Endothelial cell (in vitro differentiated cells): ENCODE measurements around the gene SF3A2. TPM values are rescaled to one million over a fixed set of nuclear protein-coding genes. Genes with fewer than 3 reads are reported as not detected.
"Not testable (repeated sequence)": the region's sequence is repeated elsewhere in the genome, so short reads cannot be mapped to it uniquely, and the experiment has no call there.

Source experiments
- DNase-seq: peaks from one replicate; pipeline ENCODE4 v3.0.0; 2021; ENCODE audit warnings: low spot score
- H3K27ac Mint-ChIP-seq: one replicate; pipeline ENCODE4 v1.8.0; 2021; ENCODE audit warnings: mixed read lengths, inconsistent platforms; ENCODE audit not compliant: unreplicated experiment
- H3K27me3 Mint-ChIP-seq: one replicate; pipeline ENCODE4 v1.8.0; 2021; ENCODE audit warnings: mild to moderate bottlenecking, moderate library complexity, mixed read lengths, inconsistent platforms; ENCODE audit not compliant: unreplicated experiment
- H3K36me3 Mint-ChIP-seq: one replicate; pipeline ENCODE4 v1.8.0; 2021; ENCODE audit warnings: mild to moderate bottlenecking, low read depth, mixed read lengths, inconsistent platforms; ENCODE audit not compliant: unreplicated experiment
- H3K4me1 Mint-ChIP-seq: one replicate; pipeline ENCODE4 v1.8.0; 2021; ENCODE audit warnings: mild to moderate bottlenecking, mixed read lengths, inconsistent platforms; ENCODE audit not compliant: unreplicated experiment
- H3K4me3 Mint-ChIP-seq: one replicate; pipeline ENCODE4 v1.8.0; 2021; ENCODE audit warnings: mild to moderate bottlenecking, mixed read lengths, inconsistent platforms; ENCODE audit not compliant: unreplicated experiment
- H3K9me3 Mint-ChIP-seq: one replicate; pipeline ENCODE4 v1.8.0; 2021; ENCODE audit warnings: mixed read lengths, inconsistent platforms; ENCODE audit not compliant: unreplicated experiment
- total RNA-seq: library from RNA; stranded (reverse); fragmentation: NEBNext Ultra II Directional; extraction: Animal tissue kit (Norgen Biotek cat#: 25700); gene quantifications from one replicate; pipeline ENCODE4 v1.2.1, GENCODE V29; 2021; ENCODE audit not compliant: unreplicated experiment
- TF ChIP-seq, protein P1 (sequence below): fragments of 200-600 bp; sonication (generic); IDR thresholded peaks from one replicate; pipeline ENCODE4 v1.5.0; 2021; ENCODE audit warnings: antibody characterized with exemption; ENCODE audit not compliant: unreplicated experiment

The SF3A2 gene
- total RNA-seq, 1 donor from 2014 or later, result 137 TPM

DNA sequence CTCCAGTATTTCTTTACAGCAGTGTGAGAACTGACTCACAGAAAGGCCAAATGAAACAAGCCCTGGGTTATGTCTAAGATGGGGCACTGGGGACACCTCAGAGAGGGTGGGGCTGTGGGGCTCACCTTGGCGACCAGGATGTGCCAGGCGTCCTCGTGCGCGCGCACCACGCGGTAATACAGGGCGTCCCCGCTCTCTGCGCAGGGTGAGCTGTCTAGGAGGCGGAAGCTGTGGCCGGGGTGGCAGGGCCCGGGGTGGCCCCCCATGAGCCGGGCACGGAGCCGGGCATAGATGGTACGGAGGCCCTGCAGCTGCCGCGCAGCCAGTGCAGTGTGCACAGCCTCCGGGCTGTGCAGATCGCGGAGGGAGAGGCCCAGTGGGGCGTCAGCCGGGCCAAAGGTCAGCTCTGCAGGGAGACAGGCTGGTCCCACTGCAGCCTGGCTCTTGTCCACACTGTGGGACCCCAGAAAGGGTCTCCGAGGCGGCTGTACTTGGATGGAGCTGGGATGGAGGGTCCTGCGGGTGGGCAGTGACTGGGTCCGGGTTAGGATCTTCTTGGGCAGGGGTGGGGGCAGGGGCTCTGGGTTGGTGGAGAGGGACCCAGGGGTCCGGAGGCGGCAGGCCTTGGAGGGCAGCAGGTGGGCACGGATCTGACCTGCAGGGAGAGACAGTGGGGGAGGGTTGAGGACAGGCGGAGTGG is 42.0 kb downstream of the SF3A2 start:
- Mint-ChIP-seq H3K27ac (no peak overlapping the region), H3K36me3 (peaks cover 9% of the 10 kb centered on the region), H3K27me3 (peaks cover 6% of the 10 kb centered on the region), H3K4me1 (peaks cover 12% of the 10 kb centered on the region), H3K9me3 (no peaks in the 10 kb centered on the region), H3K4me3 (no peak overlapping the region)
- DNase-seq, result no peak
- TF ChIP-seq, protein P1, sequence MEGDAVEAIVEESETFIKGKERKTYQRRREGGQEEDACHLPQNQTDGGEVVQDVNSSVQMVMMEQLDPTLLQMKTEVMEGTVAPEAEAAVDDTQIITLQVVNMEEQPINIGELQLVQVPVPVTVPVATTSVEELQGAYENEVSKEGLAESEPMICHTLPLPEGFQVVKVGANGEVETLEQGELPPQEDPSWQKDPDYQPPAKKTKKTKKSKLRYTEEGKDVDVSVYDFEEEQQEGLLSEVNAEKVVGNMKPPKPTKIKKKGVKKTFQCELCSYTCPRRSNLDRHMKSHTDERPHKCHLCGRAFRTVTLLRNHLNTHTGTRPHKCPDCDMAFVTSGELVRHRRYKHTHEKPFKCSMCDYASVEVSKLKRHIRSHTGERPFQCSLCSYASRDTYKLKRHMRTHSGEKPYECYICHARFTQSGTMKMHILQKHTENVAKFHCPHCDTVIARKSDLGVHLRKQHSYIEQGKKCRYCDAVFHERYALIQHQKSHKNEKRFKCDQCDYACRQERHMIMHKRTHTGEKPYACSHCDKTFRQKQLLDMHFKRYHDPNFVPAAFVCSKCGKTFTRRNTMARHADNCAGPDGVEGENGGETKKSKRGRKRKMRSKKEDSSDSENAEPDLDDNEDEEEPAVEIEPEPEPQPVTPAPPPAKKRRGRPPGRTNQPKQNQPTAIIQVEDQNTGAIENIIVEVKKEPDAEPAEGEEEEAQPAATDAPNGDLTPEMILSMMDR, result no peak

DNA sequence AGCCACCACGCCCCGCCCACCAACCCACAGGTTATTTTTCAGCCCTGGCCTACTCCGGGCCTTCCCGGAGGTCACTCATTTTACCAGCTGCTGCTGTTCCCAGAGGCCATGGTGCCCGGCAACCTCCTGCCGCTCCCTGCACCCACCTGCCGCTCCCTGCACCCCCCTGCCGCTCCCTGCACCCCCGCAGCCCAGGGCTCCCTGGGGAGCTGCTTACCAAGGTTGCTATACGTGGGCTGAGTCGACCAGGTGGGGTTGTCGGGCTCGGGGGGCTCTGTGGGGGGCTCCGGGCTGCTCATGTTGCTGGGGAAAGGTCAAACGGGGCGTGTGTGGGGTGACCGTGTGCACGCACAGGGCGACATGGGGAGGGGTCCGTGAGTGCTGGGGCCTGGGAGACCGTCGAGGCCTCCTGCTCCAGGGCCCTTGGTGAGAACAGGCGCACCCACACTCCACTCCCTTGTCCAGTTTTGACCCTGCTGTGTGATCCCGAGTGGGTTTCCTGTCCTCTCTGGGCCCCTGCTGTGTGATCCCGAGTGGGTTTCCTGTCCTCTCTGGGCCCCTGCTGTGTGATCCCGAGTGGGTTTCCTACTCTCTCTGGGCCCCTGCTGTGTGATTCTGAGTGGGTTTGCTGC is 44.1 kb downstream of the SF3A2 start:
- Mint-ChIP-seq H3K4me3 (no peak overlapping the region), H3K27ac (no peak overlapping the region), H3K27me3 (peaks cover 2% of the 10 kb centered on the region), H3K36me3 (peaks cover 6% of the 10 kb centered on the region), H3K9me3 (no peaks in the 10 kb centered on the region), H3K4me1 (peaks cover 5% of the 10 kb centered on the region)
- TF ChIP-seq, protein P1, result no peak
- no peak for DNase-seq

DNA sequence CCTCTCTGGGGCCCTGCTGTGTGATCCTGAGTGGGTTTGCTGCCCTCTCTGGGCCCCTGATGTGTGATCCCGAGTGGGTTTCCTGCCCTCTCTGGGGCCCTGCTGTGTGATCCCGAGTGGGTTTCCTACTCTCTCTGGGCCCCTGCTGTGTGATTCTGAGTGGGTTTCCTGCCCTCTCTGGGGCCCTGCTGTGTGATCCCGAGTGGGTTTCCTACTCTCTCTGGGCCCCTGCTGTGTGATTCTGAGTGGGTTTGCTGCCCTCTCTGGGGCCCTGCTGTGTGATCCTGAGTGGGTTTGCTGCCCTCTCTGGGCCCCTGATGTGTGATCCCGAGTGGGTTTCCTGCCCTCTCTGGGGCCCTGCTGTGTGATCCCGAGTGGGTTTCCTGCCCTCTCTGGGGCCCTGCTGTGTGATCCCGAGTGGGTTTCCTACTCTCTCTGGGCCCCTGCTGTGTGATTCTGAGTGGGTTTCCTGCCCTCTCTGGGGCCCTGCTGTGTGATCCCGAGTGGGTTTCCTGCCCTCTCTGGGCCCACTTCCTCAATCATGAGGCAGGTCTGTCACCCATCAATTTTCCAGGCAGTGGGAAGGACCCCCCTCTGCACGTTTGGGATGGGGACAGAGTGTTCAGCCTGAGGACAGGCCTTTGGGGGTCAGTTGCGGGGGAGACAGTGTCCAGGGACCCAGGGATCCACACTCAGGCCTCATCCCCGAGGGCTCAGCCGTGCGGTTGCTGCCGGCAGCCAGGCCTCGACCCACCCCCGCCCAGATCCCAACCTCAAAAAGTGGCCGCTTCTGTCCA is 44.8 kb downstream of the SF3A2 start:
- not testable (repeated sequence) for H3K27me3 Mint-ChIP-seq, H3K4me1 Mint-ChIP-seq, H3K9me3 Mint-ChIP-seq, DNase-seq, H3K27ac Mint-ChIP-seq, H3K36me3 Mint-ChIP-seq
- H3K4me3 Mint-ChIP-seq, result peak overlapping the region; percentile 56

DNA sequence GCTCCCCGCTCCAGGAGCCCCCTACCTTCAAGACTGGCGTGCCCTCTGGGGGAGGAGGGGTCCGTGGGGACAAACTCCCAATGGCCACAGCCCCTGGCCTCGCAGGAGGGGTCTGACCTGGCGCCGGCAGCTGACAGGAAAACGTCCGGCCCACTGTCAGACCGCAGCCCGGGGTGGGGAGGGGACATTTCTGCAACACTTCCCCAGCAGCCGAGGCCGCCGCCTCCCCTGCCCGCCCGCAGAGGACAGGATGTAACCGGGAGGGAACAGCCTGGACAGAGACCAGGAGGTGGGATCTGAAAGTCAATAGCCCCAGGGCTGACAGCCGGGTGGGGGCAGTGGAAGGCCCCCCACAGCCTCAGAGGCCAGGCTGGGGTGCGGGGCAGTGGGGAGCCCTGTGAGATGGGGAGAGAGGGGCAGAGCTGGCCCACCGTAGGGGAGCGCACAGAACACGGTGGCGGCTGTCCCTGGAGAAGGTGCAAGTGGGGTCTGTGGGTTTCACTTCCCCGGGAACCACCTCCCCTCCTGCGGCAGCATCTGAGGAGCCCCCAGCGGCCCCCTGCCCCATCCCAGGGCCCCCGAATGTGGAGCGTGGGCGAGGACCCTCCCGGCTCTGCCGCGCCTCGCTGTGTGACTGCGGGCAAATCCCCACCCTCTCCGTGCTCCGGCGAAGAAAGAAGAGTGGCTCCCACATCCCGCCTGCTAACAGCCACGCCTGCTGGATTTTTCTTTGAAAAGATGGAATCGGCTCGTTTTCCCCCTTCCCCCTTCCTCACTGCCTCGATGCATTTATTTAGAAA is 45.6 kb downstream of the SF3A2 start, which contains the start of gene PEAK3:
Gene PEAK3, minus strand, starts transcription at position 114 of the 800 bp plus-strand sequence. CDS start 1,244 bp downstream, outside the sequence.
- Mint-ChIP-seq H3K27ac (no peak within 1 kb of the TSS), H3K27me3 (peaks cover 2% of the 10 kb centered on the region), H3K4me1 (peaks cover 5% of the 10 kb centered on the region), H3K36me3 (peaks cover 2% of the 10 kb centered on the region), H3K9me3 (no peaks in the 10 kb centered on the region), H3K4me3 (peak within 1 kb of the TSS; percentile 82)
- TF ChIP-seq, protein P1, result no peak
- DNase-seq, result peak; percentile 73

DNA sequence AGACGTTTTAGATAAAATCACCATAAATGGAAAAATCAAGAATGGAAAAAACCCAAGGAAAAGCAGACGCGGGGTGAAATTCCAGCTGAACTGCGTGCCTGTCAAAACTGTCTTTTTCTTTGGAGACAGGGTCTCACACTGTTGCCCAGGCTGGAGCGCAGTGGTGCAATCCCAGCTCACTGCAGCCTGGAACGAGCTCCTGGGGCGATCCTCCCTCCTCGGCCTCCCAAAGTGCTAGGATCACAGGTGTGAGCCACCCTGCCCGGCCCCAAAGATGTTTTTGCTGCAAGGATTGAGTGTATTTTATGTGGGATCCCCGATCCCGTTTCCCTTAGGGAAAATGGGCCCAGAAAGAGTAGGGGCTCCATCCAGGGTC is 46.2 kb downstream of the SF3A2 start:
- Mint-ChIP-seq H3K4me3 (peak overlapping the region; percentile 82), H3K9me3 (no peaks in the 10 kb centered on the region), H3K27me3 (peaks cover 2% of the 10 kb centered on the region), H3K27ac (no peak overlapping the region), H3K36me3 (no peaks in the 10 kb centered on the region), H3K4me1 (peaks cover 5% of the 10 kb centered on the region)
- no peak for DNase-seq
- TF ChIP-seq, protein P1, result no peak
